Embryonic facial prominence (tissue), 1 donor: ENCODE data around the gene CCDC112.
A peak's percentile ranks its signal among the peaks of the same experiment; 100 is the strongest.
"Not testable (repeated sequence)": the region's sequence is repeated elsewhere in the genome, so short reads cannot be mapped to it uniquely, and the experiment has no call there.

Source experiments
- DNase-seq: peaks from one replicate; pipeline ENCODE4 v3.0.0-alpha.2; 2016; ENCODE audit errors: extremely low spot score

The CCDC112 gene

GRCh38 chr5:115262321-115263077 lies 34.0 kb downstream of the CCDC112 start, which contains the start of gene PGGT1B:
Gene PGGT1B (minus strand): TSS chr5:115262877. CDS start chr5:115262851, 26 bp downstream.
- DNase-seq, result peak; percentile 20

GRCh38 chr5:115262011-115262320 lies 34.5 kb downstream of the CCDC112 start:
- DNase-seq, result no peak

GRCh38 chr5:115260248-115260647 lies 36.2 kb downstream of the CCDC112 start:
- no peak for DNase-seq

- DNase-seq, result no peak
Measured at GRCh38 chr5:115257981-115258380, 38.5 kb downstream of the CCDC112 start.

GRCh38 chr5:115249379-115249778 lies 47.1 kb downstream of the CCDC112 start:
- DNase-seq, result not testable (repeated sequence)

GRCh38 chr5:115246361-115246991 lies 50.0 kb downstream of the CCDC112 start:
- no peak for DNase-seq

GRCh38 chr5:115243412-115243811 lies 53.0 kb downstream of the CCDC112 start:
- DNase-seq, result no peak

- no peak for DNase-seq
Measured at GRCh38 chr5:115241881-115242642, 54.4 kb downstream of the CCDC112 start.

- no peak for DNase-seq
Measured at GRCh38 chr5:115237066-115237465, 59.4 kb downstream of the CCDC112 start.

GRCh38 chr5:115236599-115236998 lies 59.9 kb downstream of the CCDC112 start:
- DNase-seq, result no peak

- DNase-seq, result no peak
Measured at GRCh38 chr5:115231598-115231997, 64.9 kb downstream of the CCDC112 start.

- no peak for DNase-seq
Measured at GRCh38 chr5:115229606-115230005, 66.8 kb downstream of the CCDC112 start.

GRCh38 chr5:115227281-115227680 lies 69.2 kb downstream of the CCDC112 start:
- no peak for DNase-seq
